ENCODE data around the gene FBRSL1.

The FBRSL1 gene

DNA sequence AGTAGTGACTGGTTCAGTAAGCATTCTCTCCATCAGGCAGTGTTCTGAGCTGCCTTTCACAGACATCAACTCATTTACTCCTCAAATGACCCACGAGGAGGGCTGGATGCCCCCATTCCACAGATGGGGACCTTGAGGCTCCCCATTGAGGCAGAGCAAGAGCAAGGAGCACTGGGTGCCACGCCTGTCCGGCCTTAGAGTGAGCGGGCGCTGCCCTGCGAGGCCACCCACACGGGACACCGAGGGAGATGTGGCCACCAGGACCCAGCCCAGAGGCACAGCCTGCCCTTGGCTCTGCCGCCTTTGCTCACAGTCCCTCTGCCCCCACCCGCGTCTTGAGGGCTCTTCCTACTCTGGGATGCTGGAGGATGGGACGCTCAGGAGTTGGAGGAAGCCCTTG lies 3.0 kb downstream of the FBRSL1 start:
- DNase-seq (ENCODE audit: extremely low read depth, insufficient read length) = no peak
- TF ChIP-seq, protein P1, sequence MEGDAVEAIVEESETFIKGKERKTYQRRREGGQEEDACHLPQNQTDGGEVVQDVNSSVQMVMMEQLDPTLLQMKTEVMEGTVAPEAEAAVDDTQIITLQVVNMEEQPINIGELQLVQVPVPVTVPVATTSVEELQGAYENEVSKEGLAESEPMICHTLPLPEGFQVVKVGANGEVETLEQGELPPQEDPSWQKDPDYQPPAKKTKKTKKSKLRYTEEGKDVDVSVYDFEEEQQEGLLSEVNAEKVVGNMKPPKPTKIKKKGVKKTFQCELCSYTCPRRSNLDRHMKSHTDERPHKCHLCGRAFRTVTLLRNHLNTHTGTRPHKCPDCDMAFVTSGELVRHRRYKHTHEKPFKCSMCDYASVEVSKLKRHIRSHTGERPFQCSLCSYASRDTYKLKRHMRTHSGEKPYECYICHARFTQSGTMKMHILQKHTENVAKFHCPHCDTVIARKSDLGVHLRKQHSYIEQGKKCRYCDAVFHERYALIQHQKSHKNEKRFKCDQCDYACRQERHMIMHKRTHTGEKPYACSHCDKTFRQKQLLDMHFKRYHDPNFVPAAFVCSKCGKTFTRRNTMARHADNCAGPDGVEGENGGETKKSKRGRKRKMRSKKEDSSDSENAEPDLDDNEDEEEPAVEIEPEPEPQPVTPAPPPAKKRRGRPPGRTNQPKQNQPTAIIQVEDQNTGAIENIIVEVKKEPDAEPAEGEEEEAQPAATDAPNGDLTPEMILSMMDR (IDR thresholded peaks at IDR 0.05; ENCODE audit: insufficient read depth, low read length, poor library complexity, severe bottlenecking) = no peak
- Histone ChIP-seq H3K27me3 (replicated peaks; ENCODE audit: control insufficient read depth, insufficient read depth, low read length) (no peaks in the 10 kb centered on the region; the same call in 1 of the 2 replicates), H3K4me3 (replicated peaks; ENCODE audit: low read depth, low read length) (no peak overlapping the region), H3K36me3 (ENCODE audit: control insufficient read depth, insufficient read depth, low read length) (no peaks in the 10 kb centered on the region; the same call in 1 of the 2 replicates)

DNA sequence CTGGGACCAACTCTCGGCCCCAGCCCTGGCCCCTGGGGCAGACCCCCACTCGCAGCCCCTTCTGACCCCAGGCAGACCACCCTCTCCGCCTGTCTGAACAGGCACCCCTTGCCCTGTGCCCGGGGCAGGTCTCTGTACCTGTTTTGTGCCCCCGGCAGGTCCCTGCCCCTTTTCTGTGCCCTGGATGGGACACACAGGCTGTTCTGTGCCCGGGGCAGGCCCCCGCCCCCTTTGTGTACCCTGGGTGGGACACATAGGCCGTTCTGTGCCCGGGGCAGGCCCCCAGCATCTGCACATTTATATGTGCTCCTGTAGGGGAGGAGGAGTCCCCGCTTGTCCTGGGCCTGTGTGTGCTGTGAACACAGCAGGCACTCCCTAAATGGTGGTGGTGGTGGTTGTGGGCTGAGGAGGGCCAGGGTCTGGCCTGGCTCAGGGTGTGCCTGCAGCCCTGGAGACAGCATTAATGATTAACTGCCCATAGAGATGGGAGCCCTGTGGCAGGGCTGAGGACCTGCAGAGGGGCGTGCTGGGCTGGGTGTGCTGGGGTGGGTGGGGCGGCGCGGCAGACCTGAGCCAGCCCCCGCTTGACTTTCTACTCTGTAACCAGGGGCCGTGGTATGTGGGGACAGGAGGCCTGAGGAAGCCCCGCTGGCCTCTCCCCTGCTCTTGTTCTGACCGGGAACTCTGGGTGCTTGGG lies 3.7 kb downstream of the FBRSL1 start:
- H3K27me3 ChIP-seq (replicated peaks; ENCODE audit: control insufficient read depth, insufficient read depth, low read length) = no peaks in the 10 kb centered on the region; the same call in 1 of the 2 replicates
- DNase-seq (ENCODE audit: extremely low read depth, insufficient read length) = no peak
- TF ChIP-seq, protein P1 (IDR thresholded peaks at IDR 0.05; ENCODE audit: insufficient read depth, low read length, poor library complexity, severe bottlenecking) = no peak
- no peaks in the 10 kb centered on the region; the same call in 1 of the 2 replicates for H3K36me3 ChIP-seq (ENCODE audit: control insufficient read depth, insufficient read depth, low read length)
- H3K4me3 ChIP-seq (replicated peaks; ENCODE audit: low read depth, low read length) = no peak overlapping the region; the same call in 1 of the 2 replicates

DNA sequence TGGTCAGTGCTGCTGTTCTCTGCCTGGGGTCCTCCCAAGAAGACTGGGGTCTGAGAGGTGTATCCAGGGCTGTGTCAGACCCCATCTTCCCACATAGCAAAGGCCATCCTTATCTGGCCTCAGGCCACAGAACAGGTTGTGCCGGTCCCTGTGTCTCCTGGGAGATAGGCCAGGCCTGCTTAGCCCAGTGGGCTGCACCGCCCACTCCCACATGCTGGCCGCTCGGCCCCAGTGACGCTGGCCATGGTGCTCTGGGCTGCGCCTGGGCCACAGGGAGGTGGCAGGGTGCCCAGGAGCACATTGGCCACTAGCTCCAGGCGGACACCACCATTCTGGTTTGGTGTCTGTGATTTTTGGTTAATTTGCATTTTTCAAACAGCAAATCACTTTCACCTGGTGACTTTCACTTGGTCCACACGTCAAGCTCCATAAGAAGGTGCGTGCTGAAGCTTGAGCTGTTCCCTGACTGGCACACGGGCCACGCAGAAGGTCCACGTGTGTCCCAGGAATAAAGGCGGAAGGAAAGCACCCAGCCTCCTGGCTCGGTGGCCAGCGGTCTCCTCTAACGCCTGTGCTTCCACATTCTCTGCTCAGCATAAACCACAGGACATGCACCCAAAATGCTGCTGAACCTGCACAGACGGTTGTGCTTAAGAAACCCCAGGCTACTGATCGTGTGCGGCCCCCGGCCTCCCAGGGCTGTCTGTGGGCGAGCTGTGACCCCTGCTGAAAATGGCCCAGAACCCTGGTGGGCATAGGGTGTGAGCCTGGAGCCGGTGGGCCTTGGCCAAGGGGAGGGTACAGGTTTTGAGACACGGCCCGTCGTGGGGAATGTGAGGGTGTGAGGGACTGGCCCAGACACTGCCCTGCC lies 4.6 kb downstream of the FBRSL1 start:
- Histone ChIP-seq H3K27me3 (replicated peaks; ENCODE audit: control insufficient read depth, insufficient read depth, low read length) (no peaks in the 10 kb centered on the region), H3K4me3 (replicated peaks; ENCODE audit: low read depth, low read length) (no peak overlapping the region), H3K36me3 (ENCODE audit: control insufficient read depth, insufficient read depth, low read length) (no peaks in the 10 kb centered on the region; the same call in 1 of the 2 replicates)
- DNase-seq (ENCODE audit: extremely low read depth, insufficient read length) = no peak
- TF ChIP-seq, protein P1 (IDR thresholded peaks at IDR 0.05; ENCODE audit: insufficient read depth, low read length, poor library complexity, severe bottlenecking) = no peak

DNA sequence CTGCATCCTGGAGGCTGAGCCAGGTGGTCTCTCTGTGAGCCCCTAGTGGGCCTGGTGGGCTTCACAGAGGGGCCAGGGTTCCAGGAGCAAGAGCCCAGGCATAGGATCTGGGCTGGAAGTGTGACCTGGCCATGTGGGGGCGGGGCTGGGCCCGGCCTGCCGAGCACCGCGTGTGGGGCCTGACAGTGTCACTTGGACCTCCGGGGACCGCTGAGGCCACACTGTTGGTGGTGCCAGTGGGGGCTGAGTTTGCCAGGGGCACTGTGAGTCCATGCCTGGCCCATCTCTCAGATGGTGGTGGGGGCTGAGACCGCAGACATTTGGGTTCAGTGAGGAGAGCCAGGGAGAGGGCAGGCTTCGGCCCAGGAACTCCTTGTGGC lies 5.2 kb downstream of the FBRSL1 start:
- no peak overlapping the region for H3K4me3 ChIP-seq (replicated peaks; ENCODE audit: low read depth, low read length)
- no peaks in the 10 kb centered on the region for H3K27me3 ChIP-seq (replicated peaks; ENCODE audit: control insufficient read depth, insufficient read depth, low read length)
- TF ChIP-seq, protein P1 (IDR thresholded peaks at IDR 0.05; ENCODE audit: insufficient read depth, low read length, poor library complexity, severe bottlenecking) = no peak

DNA sequence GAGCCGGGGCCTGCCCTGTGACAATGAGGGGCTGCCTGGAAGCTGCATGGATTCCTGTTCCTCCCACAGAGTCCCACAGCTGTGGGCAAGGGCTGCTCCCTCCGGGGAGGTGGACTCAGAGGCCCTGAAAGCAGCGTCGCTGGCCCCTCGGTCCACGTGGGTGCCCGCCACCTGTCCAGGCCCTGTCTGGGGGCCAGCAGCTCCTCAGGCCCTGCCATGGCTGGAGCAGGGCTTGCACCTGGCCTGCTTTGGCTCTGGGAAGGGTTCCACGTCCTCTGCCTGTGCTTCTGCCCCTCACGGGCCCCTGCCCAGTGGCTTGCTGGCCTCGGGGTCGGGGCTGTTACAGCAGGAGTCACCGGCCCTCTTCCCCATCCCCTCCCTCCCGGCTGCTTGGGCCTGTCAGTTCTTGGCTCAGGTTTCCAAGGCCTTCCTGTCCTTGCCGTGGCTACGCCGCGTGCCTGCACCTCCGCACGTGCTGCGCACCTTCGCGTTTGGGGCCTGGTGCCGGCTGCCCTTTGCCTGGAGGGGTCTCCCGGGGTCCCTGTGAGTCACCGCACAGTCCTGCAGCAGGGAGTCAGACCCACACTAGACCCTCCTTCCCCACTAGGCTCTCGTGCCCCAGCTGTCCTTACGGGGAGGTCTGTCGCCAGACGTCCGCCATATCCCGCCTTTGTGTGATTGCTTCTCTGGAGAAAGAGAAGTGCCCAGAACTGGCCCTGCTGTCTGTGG lies 5.8 kb downstream of the FBRSL1 start:
- Histone ChIP-seq H3K4me3 (replicated peaks; ENCODE audit: low read depth, low read length) (no peak overlapping the region), H3K36me3 (ENCODE audit: control insufficient read depth, insufficient read depth, low read length) (no peaks in the 10 kb centered on the region; the same call in 1 of the 2 replicates), H3K27me3 (replicated peaks; ENCODE audit: control insufficient read depth, insufficient read depth, low read length) (no peaks in the 10 kb centered on the region)
- no peak for DNase-seq (ENCODE audit: extremely low read depth, insufficient read length)
- TF ChIP-seq, protein P1 (IDR thresholded peaks at IDR 0.05; ENCODE audit: insufficient read depth, low read length, poor library complexity, severe bottlenecking) = no peak

More for the DNA sequence above, 5.2 kb downstream of the FBRSL1 start:
- DNase-seq (ENCODE audit: extremely low read depth, insufficient read length) = no peak
- no peaks in the 10 kb centered on the region; the same call in 1 of the 2 replicates for H3K36me3 ChIP-seq (ENCODE audit: control insufficient read depth, insufficient read depth, low read length)
